Activated naive CD8-positive, alpha-beta T cell (primary cell): ENCODE measurements around the gene SLC25A15.
"Not testable (repeated sequence)": the region's sequence is repeated elsewhere in the genome, so short reads cannot be mapped to it uniquely, and the experiment has no call there.

ENCODE experiments used
- H3K27ac Mint-ChIP-seq: one replicate; pipeline ENCODE4 v1.8.0; 2021; ENCODE audit warnings: mixed read lengths
- H3K27me3 Mint-ChIP-seq: one replicate; pipeline ENCODE4 v1.8.0; 2021; ENCODE audit warnings: mixed read lengths
- H3K36me3 Mint-ChIP-seq: one replicate; pipeline ENCODE4 v1.8.0; 2021; ENCODE audit warnings: mixed read lengths
- H3K4me1 Mint-ChIP-seq: one replicate; pipeline ENCODE4 v1.8.0; 2021; ENCODE audit warnings: low read depth, mixed read lengths
- H3K4me3 Mint-ChIP-seq: one replicate; pipeline ENCODE4 v1.8.0; 2021; ENCODE audit warnings: mild to moderate bottlenecking, mixed read lengths
- H3K9me3 Mint-ChIP-seq: one replicate; pipeline ENCODE4 v1.8.0; 2021; ENCODE audit warnings: low read depth, mixed read lengths

SLC25A15 gene

DNA sequence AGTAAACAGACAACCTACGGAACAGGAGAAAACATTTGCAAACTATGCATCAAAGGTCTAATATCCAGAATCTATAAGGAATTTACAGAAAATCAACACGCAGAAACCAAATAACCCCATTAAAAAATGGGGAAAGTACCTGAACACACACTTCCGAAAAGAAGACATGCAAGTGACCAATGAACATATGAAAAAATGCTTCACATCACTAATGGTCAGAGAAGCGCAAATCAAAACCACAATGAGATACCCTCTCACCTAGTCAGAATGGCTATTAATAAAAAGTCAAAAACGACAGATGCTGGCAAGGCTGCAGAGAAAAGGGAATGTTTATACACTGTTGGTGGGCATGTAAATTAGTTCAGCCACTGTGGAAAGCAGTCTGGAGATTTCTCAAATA, 29.5 kb downstream of the SLC25A15 start:
- Mint-ChIP-seq H3K4me3 (no peak overlapping the region), H3K36me3 (peaks cover 30% of the 10 kb centered on the region), H3K27me3 (no peaks in the 10 kb centered on the region), H3K27ac (no peak overlapping the region), H3K4me1 (peaks cover 10% of the 10 kb centered on the region), H3K9me3 (peaks cover 7% of the 10 kb centered on the region)

DNA sequence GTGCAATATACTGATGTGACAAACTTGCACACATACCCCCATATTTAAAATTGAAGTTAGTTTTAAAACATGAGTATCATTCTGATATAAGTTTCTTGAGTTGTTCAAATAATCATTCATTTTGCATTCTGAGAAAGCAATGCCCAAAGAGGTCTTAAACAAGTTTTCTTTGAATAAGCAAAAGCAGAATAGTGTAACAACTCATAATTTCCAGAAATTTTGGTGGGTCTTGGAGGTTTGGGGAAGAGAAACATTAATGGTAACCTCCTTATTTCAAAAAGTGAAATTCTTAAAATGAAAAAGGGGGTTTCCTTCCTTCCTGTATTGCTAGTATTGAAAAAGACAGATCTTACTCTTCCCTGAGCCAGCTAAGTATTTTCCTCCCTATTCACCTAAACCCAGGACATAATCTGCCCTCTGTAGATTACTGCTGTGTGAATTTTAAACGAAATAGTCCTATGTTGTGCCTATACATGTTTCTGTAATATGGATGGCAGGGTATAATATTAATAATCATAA, 30.4 kb downstream of the SLC25A15 start:
- Mint-ChIP-seq H3K27ac (peak overlapping the region; percentile 30), H3K9me3 (peaks cover 7% of the 10 kb centered on the region), H3K4me3 (no peak overlapping the region), H3K27me3 (no peaks in the 10 kb centered on the region), H3K36me3 (peaks cover 24% of the 10 kb centered on the region), H3K4me1 (peaks cover 10% of the 10 kb centered on the region)

- H3K27me3 Mint-ChIP-seq, H3K27ac Mint-ChIP-seq, H3K9me3 Mint-ChIP-seq, H3K4me3 Mint-ChIP-seq, H3K4me1 Mint-ChIP-seq: not testable (repeated sequence)
- H3K36me3 Mint-ChIP-seq: peaks cover 41% of the 10 kb centered on the region
These were observed 50.3 kb downstream of the SLC25A15 start for GRCh38 chr13:40839725-40840124.

- not testable (repeated sequence) for H3K27me3 Mint-ChIP-seq, H3K27ac Mint-ChIP-seq, H3K9me3 Mint-ChIP-seq, H3K4me1 Mint-ChIP-seq, H3K4me3 Mint-ChIP-seq
- H3K36me3 Mint-ChIP-seq: peaks cover 40% of the 10 kb centered on the region
These were observed 51.5 kb downstream of the SLC25A15 start for GRCh38 chr13:40840955-40841354.
